GM12874 (cell line): ENCODE data around the gene CA4.

Source experiments
- CTCF ChIP-seq: IDR thresholded peaks from 2 replicates; pipeline ENCODE4 v1.5.1; 2011; ENCODE audit warnings: low read depth, mild to moderate bottlenecking, control low read depth, low read length, moderate library complexity; ENCODE audit not compliant: insufficient read depth

Gene CA4

GRCh38 chr17:60165971-60166370, 16.2 kb downstream of the CA4 start:
- no peak for TF ChIP-seq CTCF

- no peak for TF ChIP-seq CTCF
Observed at GRCh38 chr17:60167065-60167741, 17.4 kb downstream of the CA4 start.

- no peak for TF ChIP-seq CTCF
Observed at GRCh38 chr17:60168654-60169053, 18.9 kb downstream of the CA4 start.

- TF ChIP-seq CTCF = no peak
Observed at GRCh38 chr17:60169921-60170817, 20.4 kb downstream of the CA4 start.

- no peak for TF ChIP-seq CTCF
Observed at GRCh38 chr17:60170835-60171752, 21.3 kb downstream of the CA4 start.

GRCh38 chr17:60171753-60172079, 21.9 kb downstream of the CA4 start:
- no peak for TF ChIP-seq CTCF
